IPS-11a (cell line): ENCODE results near the gene RNF141.

Source experiments
- H3K4me3 ChIP-seq: one replicate; pipeline ENCODE4 v1.5.1; 2013; ENCODE audit warnings: low read depth, low read length, control low read depth

RNF141 gene

GRCh38 chr11:10561043-10561818 lies 20.2 kb upstream of the RNF141 start:
- no peak overlapping the region for H3K4me3 ChIP-seq

GRCh38 chr11:10558288-10558687 lies 17.3 kb upstream of the RNF141 start:
- H3K4me3 ChIP-seq, result no peak overlapping the region

GRCh38 chr11:10556590-10556989 lies 15.6 kb upstream of the RNF141 start:
- H3K4me3 ChIP-seq, result no peak overlapping the region

GRCh38 chr11:10551845-10552352 lies 10.9 kb upstream of the RNF141 start:
- H3K4me3 ChIP-seq, result no peak overlapping the region

GRCh38 chr11:10551290-10551592 lies 10.3 kb upstream of the RNF141 start:
- no peak overlapping the region for H3K4me3 ChIP-seq

GRCh38 chr11:10550503-10551289 lies 9.7 kb upstream of the RNF141 start:
- no peak overlapping the region for H3K4me3 ChIP-seq

GRCh38 chr11:10544491-10545465 lies 3.8 kb upstream of the RNF141 start:
- H3K4me3 ChIP-seq, result no peak overlapping the region

GRCh38 chr11:10543782-10544181 lies 2.8 kb upstream of the RNF141 start:
- H3K4me3 ChIP-seq, result no peak overlapping the region

- H3K4me3 ChIP-seq, result no peak overlapping the region
Observed at GRCh38 chr11:10542776-10543175, 1.8 kb upstream of the RNF141 start.

GRCh38 chr11:10541561-10541930 lies 559 bp upstream of the RNF141 start:
- H3K4me3 ChIP-seq, result peak overlapping the region; percentile 2

GRCh38 chr11:10540546-10540914 lies 457 bp downstream of the RNF141 start:
- peak overlapping the region; percentile 79 for H3K4me3 ChIP-seq

GRCh38 chr11:10539339-10539738 lies 1.6 kb downstream of the RNF141 start:
- H3K4me3 ChIP-seq, result no peak overlapping the region

GRCh38 chr11:10538924-10539323 lies 2.1 kb downstream of the RNF141 start:
- H3K4me3 ChIP-seq, result no peak overlapping the region

GRCh38 chr11:10537600-10537999 lies 3.4 kb downstream of the RNF141 start:
- no peak overlapping the region for H3K4me3 ChIP-seq

GRCh38 chr11:10534316-10534715 lies 6.7 kb downstream of the RNF141 start:
- no peak overlapping the region for H3K4me3 ChIP-seq

- no peak overlapping the region for H3K4me3 ChIP-seq
Observed at GRCh38 chr11:10533323-10533722, 7.7 kb downstream of the RNF141 start.

GRCh38 chr11:10532526-10532925 lies 8.5 kb downstream of the RNF141 start:
- H3K4me3 ChIP-seq, result no peak overlapping the region

- H3K4me3 ChIP-seq, result no peak overlapping the region
Observed at GRCh38 chr11:10529279-10529678, 11.7 kb downstream of the RNF141 start.

GRCh38 chr11:10528121-10528520 lies 12.9 kb downstream of the RNF141 start:
- no peak overlapping the region for H3K4me3 ChIP-seq

- no peak overlapping the region for H3K4me3 ChIP-seq
Observed at GRCh38 chr11:10526974-10527918, 13.7 kb downstream of the RNF141 start.
